SJSA1 (cell line): ENCODE data around the gene EIF2B4. TPM values are rescaled to one million over a fixed set of nuclear protein-coding genes. Genes with fewer than 3 reads are reported as not detected.

Source experiments
- total RNA-seq: library from RNA; depleted of rRNA; stranded (reverse); fragments of >200 nt; shearing (Covaris generic); gene quantifications from 2 replicates; pipeline ENCODE4 v1.2.3, GENCODE V29; 2014; rRNA removed

The EIF2B4 gene
- total RNA-seq, 1 experiment from 2014 or later: 29.8 TPM

Other genes with a start within 250 kb of the EIF2B4 start
- gene ABHD1, start 246.5 kb downstream of the EIF2B4 start, total RNA-seq: not detected in 2 replicates
- 87.4 and 101 TPM in 2 replicates for gene PREB, start 235.7 kb downstream of the EIF2B4 start, total RNA-seq
- gene PRR30, start 230.9 kb downstream of the EIF2B4 start, total RNA-seq: not detected in 2 replicates
- gene TCF23, start 221.3 kb downstream of the EIF2B4 start, total RNA-seq: not detected in 2 replicates
- 104 and 153 TPM in 2 replicates for gene ATRAID, start 158.3 kb downstream of the EIF2B4 start, total RNA-seq
- gene SLC5A6, start 158.1 kb downstream of the EIF2B4 start, total RNA-seq: 40.8 and 42.0 TPM in 2 replicates
- 17.0 and 17.6 TPM in 2 replicates for gene CAD, start 153.0 kb downstream of the EIF2B4 start, total RNA-seq
- not detected in 2 replicates for gene SLC30A3, start 107.3 kb downstream of the EIF2B4 start, total RNA-seq
- gene DNAJC5G, start 94.9 kb downstream of the EIF2B4 start, total RNA-seq: not detected in 2 replicates
- not detected in 2 replicates for gene TRIM54, start 87.9 kb downstream of the EIF2B4 start, total RNA-seq
- 0.21 and 6.8 TPM in 2 replicates for gene UCN, start 61.9 kb downstream of the EIF2B4 start, total RNA-seq
- gene MPV17, start 47.2 kb downstream of the EIF2B4 start, total RNA-seq: 88.0 and 88.3 TPM in 2 replicates
- 36.2 and 46.4 TPM in 2 replicates for gene GTF3C2, start 13.6 kb downstream of the EIF2B4 start, total RNA-seq
- gene SNX17, start 278 bp upstream of the EIF2B4 start, total RNA-seq: 148 and 170 TPM in 2 replicates
- gene ZNF513, start 10.4 kb upstream of the EIF2B4 start, total RNA-seq: 7.7 and 13.1 TPM in 2 replicates
- 144 and 147 TPM in 2 replicates for gene PPM1G, start 39.3 kb upstream of the EIF2B4 start, total RNA-seq
- 83.1 and 132 TPM in 2 replicates for gene NRBP1, start 58.3 kb upstream of the EIF2B4 start, total RNA-seq
- gene KRTCAP3, start 72.0 kb upstream of the EIF2B4 start, total RNA-seq: not detected in 2 replicates
- gene IFT172, start 119.4 kb upstream of the EIF2B4 start, total RNA-seq: 12.4 and 18.4 TPM in 2 replicates
- 2.2 and 3.9 TPM in 2 replicates for gene FNDC4, start 124.9 kb upstream of the EIF2B4 start, total RNA-seq
- gene GCKR, start 126.5 kb upstream of the EIF2B4 start, total RNA-seq: not detected in 2 replicates
- gene ZNF512, start 212.7 kb upstream of the EIF2B4 start, total RNA-seq: 35.2 and 52.8 TPM in 2 replicates